Spleen (tissue), 11 donors: ENCODE data around the gene PLEKHB2. TPM values are rescaled to one million over a fixed set of nuclear protein-coding genes. Genes with fewer than 3 reads are reported as not detected.
A peak's percentile ranks its signal among the peaks of the same experiment; 100 is the strongest.
"Not testable (repeated sequence)": the region's sequence is repeated elsewhere in the genome, so short reads cannot be mapped to it uniquely, and the experiment has no call there.

Experiments
- DNase-seq: peaks from one replicate; pipeline ENCODE4 v3.0.0-alpha.2; 2020
- H3K27ac ChIP-seq, 8 donors: fragments of 200-600 bp; sonication (generic) in 7 of 8; 1 replicate in 4 of 8; 2 replicates in 4 of 8; pipeline versions ENCODE4 v1.5.0 to v1.8.0; 2016 to 2021; ENCODE audit warnings: inconsistent platforms in 4 of 8, mild to moderate bottlenecking in 4 of 8, moderate library complexity in 1 of 8
- H3K27me3 ChIP-seq, 7 donors: fragments of 200-600 bp; sonication (generic) in 6 of 7; replicated peaks in 1 of 7; 1 replicate in 4 of 7; 2 replicates in 3 of 7; pipeline versions ENCODE4 v1.5.0 to v1.8.0; 2016 to 2021; ENCODE audit warnings: inconsistent platforms in 3 of 7, mild to moderate bottlenecking in 1 of 7
- H3K36me3 ChIP-seq, 6 donors: fragments of 200-600 bp; sonication (generic) in 5 of 6; 1 replicate in 4 of 6; 2 replicates in 2 of 6; pipeline versions ENCODE4 v1.5.0 to v1.8.0; 2016 to 2021; ENCODE audit warnings: inconsistent platforms in 2 of 6
- H3K4me1 ChIP-seq, 6 donors: fragments of 200-600 bp; sonication (generic) in 5 of 6; 1 replicate in 3 of 6; 2 replicates in 3 of 6; pipeline versions ENCODE4 v1.5.0 to v1.8.0; 2016 to 2021; ENCODE audit warnings: inconsistent platforms in 3 of 6
- H3K4me3 ChIP-seq, 8 donors: fragments of 200-600 bp; sonication (generic) in 7 of 8; 1 replicate in 4 of 8; 2 replicates in 4 of 8; pipeline versions ENCODE4 v1.5.0 to v1.8.0; 2016 to 2021; ENCODE audit warnings: inconsistent platforms in 4 of 8, mild to moderate bottlenecking in 4 of 8, moderate library complexity in 2 of 8
- H3K9me3 ChIP-seq, 8 donors: fragments of 200-600 bp; sonication (generic) in 7 of 8; 1 replicate in 4 of 8; 2 replicates in 4 of 8; pipeline versions ENCODE4 v1.5.0 to v1.8.0; 2016 to 2021; ENCODE audit warnings: inconsistent platforms in 4 of 8
- CTCF ChIP-seq, 11 experiments: fragments of 200-600 bp in 7 of 11; fragments of 450-650 bp in 4 of 11; sonication (generic) in 4 of 11; IDR thresholded peaks in 8 of 11; conservative IDR thresholded peaks in 3 of 11; 1 replicate in 7 of 11; 2 replicates in 4 of 11; pipeline versions ENCODE4 v1.4.0 to v1.8.0; 2016 to 2021; ENCODE audit warnings: antibody characterized with exemption in 11 of 11, inconsistent platforms in 4 of 11, mild to moderate bottlenecking in 1 of 11
- POLR2A ChIP-seq, 3 donors: fragments of 450-650 bp; IDR thresholded peaks; one replicate each; pipeline ENCODE4 v1.5.1; 2017; ENCODE audit warnings: antibody characterized with exemption in 3 of 3, mild to moderate bottlenecking in 1 of 3
- POLR2AphosphoS5 ChIP-seq, 3 donors: sonication (generic); formaldehyde crosslinking; IDR thresholded peaks; one replicate each; pipeline ENCODE4 v1.5.1; 2017; ENCODE audit warnings: antibody characterized with exemption in 3 of 3
- WGBS, 5 donors: extraction: QIAGEN DNeasy Blood & Tissue Kit in 3 of 5; methylation state at CpG; one replicate each; pipeline versions ENCODE4 v1.1.5 to v1.1.7; 2013 to 2018; 5-methylcytosine and 5-hydroxymethylcytosine counted together
- intact Hi-C: fragments of 100-400 bp; cut with DNase I; formaldehyde crosslinking; loops from one replicate; pipeline ENCODE4 v1.15.0; 2023; ENCODE audit warnings: low total_unique reads
- polyA plus RNA-seq, 3 donors: library from polyadenylated mRNA; stranded (reverse); fragments of 200-250 nt; gene quantifications; one replicate each; pipeline ENCODE4 v1.2.1, GENCODE V29; 2013
- total RNA-seq, 7 donors: library from RNA; depleted of rRNA in 3 of 7; stranded (reverse); fragments of >200 nt in 3 of 7; fragmentation: NEBNext Ultra II Directional in 4 of 7; extraction: Animal tissue kit (Norgen Biotek cat#: 25700) in 4 of 7; gene quantifications; one replicate each; pipeline versions ENCODE4 v1.1.0 to v1.2.1, GENCODE V29; 2016 to 2021
- donor health status: healthy with polysubstance abuse.
- donor health status: DM: no; HTN: no; CAD: no; lungs with moderate emphysema.
- donor health status: DM: no; HTN: no; CAD: no.
- donor health status: Bipolar disorder and iron deficiency.
- donor health status: healthy.
- donor health status: DM: no; HTN: no; CAD: no.
- donor health status: DM: yes; HTN: yes; CAD: no.

The PLEKHB2 gene
- total and polyA plus RNA-seq, 10 donors: 17.2 to 95.4 (median 68.6) TPM

- H3K4me1 ChIP-seq: peaks cover 0 to 57% (median 17%) of the 10 kb centered on the region in 6 donors
- no peaks in the 10 kb centered on the region for H3K9me3 ChIP-seq
- 84 to 92% (median 89%) methylated on average over 11 of the region's 11 CpGs for WGBS, 5 donors
- no peaks in the 10 kb centered on the region for H3K27me3 ChIP-seq
- intact Hi-C loops: no loop called here
- TF ChIP-seq POLR2AphosphoS5 (IDR thresholded peaks at IDR 0.05): peak in 1 of 3 donors; percentile 22
- TF ChIP-seq CTCF (IDR thresholded peaks at IDR 0.05 in 8 of 11, conservative IDR thresholded peaks at IDR 0.05 in 3 of 11): no peak
- DNase-seq: no peak
- H3K27ac ChIP-seq: no peak overlapping the region
- no peak overlapping the region for H3K4me3 ChIP-seq
- H3K36me3 ChIP-seq: peaks cover 3 to 100% (median 87%) of the 10 kb centered on the region in 6 donors
Measured at GRCh38 chr2:131077182-131077846, 27.8 kb upstream of the PLEKHB2 start.

DNA sequence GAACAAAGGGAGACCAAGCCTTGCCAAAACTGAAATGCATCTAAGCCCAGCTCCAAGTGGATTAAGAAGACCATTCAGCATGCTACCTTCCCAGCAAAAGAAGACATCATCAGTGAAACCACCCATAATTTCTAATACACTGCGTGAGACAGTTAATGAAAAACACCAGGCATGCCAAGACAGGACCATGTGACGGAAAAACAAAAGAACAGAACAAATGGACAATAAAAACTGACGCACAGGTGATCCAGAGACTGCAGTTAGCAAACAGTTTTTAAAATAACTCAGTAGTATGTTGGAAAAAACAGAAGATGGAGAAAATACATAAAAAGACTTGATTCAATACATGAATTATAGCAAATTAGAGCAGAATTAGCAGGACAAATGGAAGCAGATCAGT is 27.2 kb upstream of the PLEKHB2 start:
- H3K27me3 ChIP-seq: no peaks in the 10 kb centered on the region
- H3K4me1 ChIP-seq: peaks cover 0 to 63% (median 17%) of the 10 kb centered on the region in 6 donors
- DNase-seq: no peak
- WGBS, 5 donors: 93 to 98% (median 96%) methylated on average over 3 of the region's 3 CpGs
- no peak overlapping the region for H3K4me3 ChIP-seq
- intact Hi-C loops: no loop called here
- H3K27ac ChIP-seq: no peak overlapping the region
- H3K36me3 ChIP-seq: peaks cover 3 to 100% (median 83%) of the 10 kb centered on the region in 6 donors
- TF ChIP-seq POLR2A (IDR thresholded peaks at IDR 0.05) (no peak), CTCF (IDR thresholded peaks at IDR 0.05 in 8 of 11, conservative IDR thresholded peaks at IDR 0.05 in 3 of 11) (no peak), POLR2AphosphoS5 (IDR thresholded peaks at IDR 0.05) (no peak)
- no peaks in the 10 kb centered on the region for H3K9me3 ChIP-seq

GRCh38 chr2:131079931-131080330 is 25.2 kb upstream of the PLEKHB2 start:
- H3K27me3 ChIP-seq, H3K27ac ChIP-seq, H3K9me3 ChIP-seq, intact Hi-C loops, DNase-seq, H3K4me3 ChIP-seq: not testable (repeated sequence)
- H3K4me1 ChIP-seq: peaks cover 0 to 75% (median 19%) of the 10 kb centered on the region in 6 donors
- H3K36me3 ChIP-seq: peaks cover 3 to 98% (median 73%) of the 10 kb centered on the region in 6 donors
- 92 to 98% (median 96%) methylated on average over 6 of the region's 6 CpGs for WGBS, 5 donors

GRCh38 chr2:131081190-131081589 is 23.9 kb upstream of the PLEKHB2 start:
- 94 to 100% (median 95%) methylated on average over 4 of the region's 4 CpGs for WGBS, 5 donors
- Histone ChIP-seq H3K36me3 (peaks cover 0 to 98% (median 64%) of the 10 kb centered on the region in 6 donors), H3K4me1 (peaks cover 0 to 77% (median 29%) of the 10 kb centered on the region in 6 donors), H3K27me3 (no peaks in the 10 kb centered on the region), H3K4me3 (no peak overlapping the region), H3K27ac (no peak overlapping the region), H3K9me3 (no peaks in the 10 kb centered on the region)
- no peak for DNase-seq
- intact Hi-C loops: no loop called here
- no peak for TF ChIP-seq POLR2A (IDR thresholded peaks at IDR 0.05)

- WGBS, 5 donors: 66 to 87% (median 69%) methylated on average over 2 of the region's 2 CpGs
- Histone ChIP-seq H3K9me3 (no peaks in the 10 kb centered on the region), H3K4me3 (no peak overlapping the region), H3K36me3 (peaks cover 4 to 98% (median 54%) of the 10 kb centered on the region in 6 donors), H3K27me3 (no peaks in the 10 kb centered on the region), H3K27ac (peak overlapping the region in 1 of 8 donors; percentile 36), H3K4me1 (peaks cover 3 to 81% (median 29%) of the 10 kb centered on the region in 6 donors)
- no peak for DNase-seq
- intact Hi-C loops: no loop called here
- TF ChIP-seq POLR2AphosphoS5 (IDR thresholded peaks at IDR 0.05): no peak
- TF ChIP-seq POLR2A (IDR thresholded peaks at IDR 0.05): no peak
- no peak for TF ChIP-seq CTCF (IDR thresholded peaks at IDR 0.05 in 8 of 11, conservative IDR thresholded peaks at IDR 0.05 in 3 of 11)
Measured at GRCh38 chr2:131085646-131086045, 19.5 kb upstream of the PLEKHB2 start.
